H1 (cell line): ENCODE data around the gene ELOVL1. TPM values are rescaled to one million over a fixed set of nuclear protein-coding genes. Genes with fewer than 3 reads are reported as not detected.

Experiments used
- ASH2L ChIP-seq: fragments of 200-600, 300-600 bp; sonication (generic); IDR thresholded peaks from one replicate; pipeline ENCODE4 v1.7.1; 2017; ENCODE audit warnings: low read length
- BACH1 ChIP-seq: IDR thresholded peaks from 2 replicates; pipeline ENCODE4 v1.6.1; 2012; ENCODE audit warnings: low read length, improper control_type of control experiment
- CBX8 ChIP-seq: fragments of 300-800, 300-1000 bp; sonication (generic); IDR thresholded peaks from 2 replicates; pipeline ENCODE4 v1.7.1; 2016; ENCODE audit warnings: low read depth, low read length, borderline replicate concordance
- CEBPB ChIP-seq: IDR thresholded peaks from 2 replicates; pipeline ENCODE4 v1.6.1; 2012; ENCODE audit warnings: low read depth, low read length
- CREB1 ChIP-seq: IDR thresholded peaks from 2 replicates; pipeline ENCODE4 v1.6.1; 2012; ENCODE audit warnings: inconsistent platforms
- CTCF ChIP-seq, 3 experiments: IDR thresholded peaks; 1 replicate in 2 of 3; 2 replicates in 1 of 3; pipeline versions ENCODE4 v1.5.1 to v1.6.1; 2011; ENCODE audit warnings: low read length in 3 of 3, mild to moderate bottlenecking in 3 of 3, inconsistent platforms in 2 of 3, low read depth in 1 of 3, moderate library complexity in 1 of 3; ENCODE audit not compliant: insufficient read depth in 1 of 3; ENCODE audit errors: control extremely low read depth in 1 of 3
- GTF2F1 ChIP-seq: IDR thresholded peaks from 2 replicates; pipeline ENCODE4 v1.6.1; 2012; ENCODE audit warnings: low read depth, low read length, improper control_type of control experiment, borderline replicate concordance
- HDAC2 ChIP-seq, 2 experiments: fragments of 300-600 bp in 1 of 2; sonication (generic) in 1 of 2; IDR thresholded peaks; 2 replicates each; pipeline ENCODE4 v1.6.1; 2011 to 2012; ENCODE audit warnings: low read depth in 2 of 2, low read length in 2 of 2, mild to moderate bottlenecking in 2 of 2, moderate library complexity in 2 of 2, borderline replicate concordance in 1 of 2, inconsistent platforms in 1 of 2
- HDAC6 ChIP-seq: IDR thresholded peaks from one replicate; pipeline ENCODE4 v1.7.1; 2012; ENCODE audit warnings: low read depth, mild to moderate bottlenecking, inconsistent platforms, low read length, moderate library complexity
- KDM1A ChIP-seq: fragments of 200-600, 300-600 bp; sonication (generic); IDR thresholded peaks from 2 replicates; pipeline ENCODE4 v1.7.1; 2016; ENCODE audit warnings: mild to moderate bottlenecking, low read length, borderline replicate concordance
- KDM4A ChIP-seq: IDR thresholded peaks from one replicate; pipeline ENCODE4 v1.7.1; 2012; ENCODE audit warnings: low read depth, mild to moderate bottlenecking, moderate library complexity, low read length, inconsistent platforms; ENCODE audit not compliant: severe bottlenecking
- NRF1 ChIP-seq: IDR thresholded peaks from 2 replicates; pipeline ENCODE4 v1.6.1; 2011; ENCODE audit warnings: mild to moderate bottlenecking, low read depth, low read length, improper control_type of control experiment
- PHF8 ChIP-seq: fragments of 200-600 bp; sonication (generic); conservative IDR thresholded peaks from 2 replicates; pipeline ENCODE4 v1.7.1; 2012; ENCODE audit warnings: low read depth, mild to moderate bottlenecking, inconsistent platforms, low read length, moderate library complexity
- POLR2A ChIP-seq, 2 experiments: IDR thresholded peaks; 1 replicate in 1 of 2; 2 replicates in 1 of 2; pipeline ENCODE4 v1.6.1; 2011; ENCODE audit warnings: low read depth in 2 of 2, low read length in 2 of 2, mild to moderate bottlenecking in 2 of 2; ENCODE audit errors: control extremely low read depth in 1 of 2
- RBBP5 ChIP-seq: IDR thresholded peaks from 2 replicates; pipeline ENCODE4 v1.7.1; 2012; ENCODE audit warnings: low read depth, mild to moderate bottlenecking, inconsistent platforms, low read length, moderate library complexity, borderline replicate concordance
- RXRA ChIP-seq: IDR thresholded peaks from 2 replicates; pipeline ENCODE4 v1.6.1; 2011; ENCODE audit warnings: low read depth, mild to moderate bottlenecking, low read length, moderate library complexity; ENCODE audit not compliant: insufficient read depth
- SP1 ChIP-seq: IDR thresholded peaks from 2 replicates; pipeline ENCODE4 v1.6.1; 2011; ENCODE audit warnings: low read depth, low read length
- SRF ChIP-seq: IDR thresholded peaks from 2 replicates; pipeline ENCODE4 v1.6.1; 2011; ENCODE audit warnings: mild to moderate bottlenecking, low read depth, low read length, moderate library complexity
- TAF1 ChIP-seq: IDR thresholded peaks from 2 replicates; pipeline ENCODE4 v1.6.1; 2011; ENCODE audit warnings: mild to moderate bottlenecking, low read depth, low read length
- TAF7 ChIP-seq: optimal IDR thresholded peaks from 2 replicates; pipeline ENCODE3; 2011; ENCODE audit warnings: low read depth, mild to moderate bottlenecking, inconsistent platforms, low read length, moderate library complexity, borderline replicate concordance
- TBP ChIP-seq: IDR thresholded peaks from 2 replicates; pipeline ENCODE4 v1.6.1; 2011; ENCODE audit warnings: low read depth, low read length, improper control_type of control experiment
- TCF12 ChIP-seq: IDR thresholded peaks from 2 replicates; pipeline ENCODE4 v1.6.1; 2011; ENCODE audit warnings: low read depth, mild to moderate bottlenecking, low read length
- YY1 ChIP-seq: IDR thresholded peaks from 2 replicates; pipeline ENCODE4 v1.6.1; 2011; ENCODE audit warnings: low read depth, mild to moderate bottlenecking, low read length
- polyA plus RNA-seq, 7 experiments: library from polyadenylated mRNA; depleted of rRNA in 3 of 7; stranded (reverse) in 5 of 7; unstranded in 2 of 7; fragments of >200 nt in 5 of 7; fragments of 200-250 nt in 2 of 7; gene quantifications; 1 replicate in 5 of 7; 2 replicates in 1 of 7; 4 replicates in 1 of 7; pipeline versions ENCODE4 v1.2.1 to v1.2.3, GENCODE V29; 2011 to 2013; ENCODE audit warnings: missing spikeins in 2 of 7, mixed read lengths in 2 of 7
- total RNA-seq: library from RNA; stranded (reverse); fragmentation: NEBNext Ultra II Directional; extraction: Animal tissue kit (Norgen Biotek cat#: 25700); gene quantifications from 2 replicates; pipeline ENCODE4 v1.2.1, GENCODE V29; 2021

ELOVL1 gene
- total and polyA plus RNA-seq, 2 of the 8 experiments (the other 6 are each of a cell fraction or from before 2014, with no cell fraction given): 28.5 to 68.1 TPM

DNA sequence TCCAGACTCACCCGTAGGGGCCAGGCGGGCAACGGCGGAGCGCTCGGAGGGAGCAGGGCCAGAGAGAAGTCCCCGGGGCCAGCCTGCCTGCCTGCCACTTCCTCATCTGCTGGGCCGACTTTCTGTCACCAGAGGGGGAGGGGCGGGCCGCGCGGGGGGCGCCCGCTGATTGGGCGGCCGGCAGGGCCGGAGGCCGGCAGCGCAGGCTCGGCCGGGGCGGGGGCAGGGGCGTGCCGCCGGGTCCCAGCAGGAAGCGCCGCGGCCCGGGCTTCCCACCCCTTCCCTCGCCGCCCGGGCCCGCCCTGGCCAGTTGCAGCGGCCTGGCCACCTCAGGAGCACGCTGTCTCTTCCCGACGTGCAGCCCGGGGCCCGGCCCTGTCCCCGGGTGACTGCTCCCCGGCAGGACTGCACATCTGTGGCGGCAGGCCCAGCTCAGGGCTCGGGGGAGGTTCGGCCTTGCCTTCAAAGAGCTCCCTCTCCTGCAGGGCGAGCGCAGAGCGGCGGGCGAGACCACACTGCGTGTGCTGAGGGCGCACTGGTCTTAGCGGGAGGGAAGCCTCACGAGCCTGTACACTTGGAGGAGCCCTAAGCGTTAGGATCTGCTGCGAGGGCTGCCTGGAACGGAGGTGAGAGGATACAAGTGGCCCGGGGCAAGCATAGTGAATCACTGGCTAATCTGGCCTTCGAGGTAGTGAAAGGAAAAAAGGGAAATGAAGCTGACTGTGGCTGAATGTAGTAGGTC is at the start of gene ELOVL1 (continued):
- peak; percentile 58 for TF ChIP-seq RBBP5
- TF ChIP-seq YY1: no peak
- no peak; the same call in 1 of the 2 replicates for TF ChIP-seq CREB1
- peak; percentile 73 for TF ChIP-seq TBP
- TF ChIP-seq TAF1: peak; percentile 76; the same call in 1 of the 2 replicates
- TF ChIP-seq HDAC2 (IDR thresholded peaks at IDR 0.05; ENCODE audit: borderline replicate concordance in 1 of 2, low read depth in 2 of 2, low read length in 2 of 2): 0 out of 4 replicates have a peak, but pooled peaks of 1 of the 2 experiments have one; percentile 48
- TF ChIP-seq GTF2F1: no peak
- peak; percentile 51 for TF ChIP-seq TAF7
- TF ChIP-seq SP1: 0 out of 2 replicates have a peak, but pooled peaks have one; percentile 28
- TF ChIP-seq NRF1: no peak
- TF ChIP-seq SRF: no peak
- TF ChIP-seq RXRA: no peak
- TF ChIP-seq POLR2A (IDR thresholded peaks at IDR 0.05; ENCODE audit: control extremely low read depth in 1 of 2, low read depth in 2 of 2, low read length in 2 of 2): peak; percentile 14 to 72
- no peak for TF ChIP-seq CEBPB
- no peak for TF ChIP-seq CBX8
- TF ChIP-seq ASH2L: peak; percentile 82
- no peak for TF ChIP-seq BACH1
- TF ChIP-seq KDM1A: no peak
- peak in 2 of 3 experiments; percentile 4 to 9; a peak in 2 of 4 replicates for TF ChIP-seq CTCF (IDR thresholded peaks at IDR 0.05; ENCODE audit: control extremely low read depth in 1 of 3, insufficient read depth in 1 of 3, low read depth in 1 of 3, low read length in 3 of 3)
- TF ChIP-seq PHF8: peak; percentile 65; the same call in 1 of the 2 replicates
- TF ChIP-seq TCF12: no peak
- TF ChIP-seq KDM4A: peak; percentile 62
- TF ChIP-seq HDAC6: no peak
